Liver (tissue), 9 donors: ENCODE results near the gene SFMBT2. TPM values are rescaled to one million over a fixed set of nuclear protein-coding genes. Genes with fewer than 3 reads are reported as not detected.

Source experiments
- DNase-seq: peaks from one replicate; pipeline ENCODE4 v3.0.0-alpha.2; 2017; ENCODE audit warnings: low spot score
- H3K27ac ChIP-seq, 2 donors: one replicate each; pipeline ENCODE4 v1.7.0; 2013; ENCODE audit warnings: inconsistent platforms in 2 of 2, low read length in 2 of 2, control low read depth in 1 of 2, low read depth in 1 of 2, mild to moderate bottlenecking in 1 of 2
- H3K27me3 ChIP-seq, 4 donors: one replicate each; pipeline versions ENCODE4 v1.6.1 to v1.7.0; 2013; ENCODE audit warnings: low read length in 3 of 4, inconsistent platforms in 1 of 4, mild to moderate bottlenecking in 1 of 4, moderate library complexity in 1 of 4; ENCODE audit not compliant: control insufficient read depth in 4 of 4, insufficient read depth in 4 of 4
- H3K36me3 ChIP-seq, 4 donors: one replicate each; pipeline versions ENCODE4 v1.6.1 to v1.7.0; 2013; ENCODE audit warnings: low read length in 3 of 4, mild to moderate bottlenecking in 3 of 4, low read depth in 1 of 4, moderate library complexity in 1 of 4; ENCODE audit not compliant: control insufficient read depth in 4 of 4, insufficient read depth in 3 of 4
- H3K4me1 ChIP-seq, 4 donors: one replicate each; pipeline versions ENCODE4 v1.6.1 to v1.7.0; 2013; ENCODE audit warnings: low read length in 3 of 4, mild to moderate bottlenecking in 3 of 4, moderate library complexity in 1 of 4; ENCODE audit not compliant: control insufficient read depth in 4 of 4, insufficient read depth in 4 of 4
- H3K4me3 ChIP-seq, 3 donors: one replicate each; pipeline versions ENCODE4 v1.6.1 to v1.7.0; 2013; ENCODE audit warnings: low read length in 3 of 3, control low read depth in 1 of 3, low read depth in 1 of 3, mild to moderate bottlenecking in 1 of 3
- H3K9ac ChIP-seq, 2 donors: one replicate each; pipeline ENCODE4 v1.7.0; 2013; ENCODE audit warnings: low read length in 2 of 2, mild to moderate bottlenecking in 2 of 2, moderate library complexity in 2 of 2, control low read depth in 1 of 2, low read depth in 1 of 2
- H3K9me3 ChIP-seq, 4 donors: one replicate each; pipeline versions ENCODE4 v1.6.1 to v1.7.0; 2013; ENCODE audit warnings: low read length in 3 of 4; ENCODE audit not compliant: control insufficient read depth in 4 of 4
- ATF3 ChIP-seq: IDR thresholded peaks from 2 replicates; pipeline ENCODE4 v1.6.1; 2016; ENCODE audit warnings: antibody characterized with exemption
- CTCF ChIP-seq: fragments of 150-350 bp; IDR thresholded peaks from 2 replicates; pipeline ENCODE4 v1.5.1; 2017; ENCODE audit warnings: improper control_type of control experiment, low read depth, low read length; ENCODE audit not compliant: missing input control
- EGR1 ChIP-seq, 2 donors: IDR thresholded peaks; 2 replicates each; pipeline ENCODE4 v1.6.1; 2016 to 2018; ENCODE audit warnings: antibody characterized with exemption in 2 of 2, low read depth in 2 of 2
- FOXA1 ChIP-seq: IDR thresholded peaks from 2 replicates; pipeline ENCODE4 v1.6.1; 2016; ENCODE audit warnings: antibody characterized with exemption
- FOXA2 ChIP-seq: IDR thresholded peaks from 2 replicates; pipeline ENCODE4 v1.6.1; 2016; ENCODE audit warnings: antibody characterized with exemption
- HNF4A ChIP-seq, 2 donors: conservative IDR thresholded peaks; 2 replicates each; pipeline ENCODE4 v1.6.1; 2016; ENCODE audit warnings: antibody characterized with exemption in 2 of 2, mild to moderate bottlenecking in 2 of 2
- HNF4G ChIP-seq: IDR thresholded peaks from 2 replicates; pipeline ENCODE4 v1.6.1; 2016; ENCODE audit warnings: antibody characterized with exemption
- JUND ChIP-seq, 2 donors: IDR thresholded peaks; 2 replicates each; pipeline ENCODE4 v1.6.1; 2016; ENCODE audit warnings: antibody characterized with exemption in 2 of 2
- RAD21 ChIP-seq, 2 donors: IDR thresholded peaks; 2 replicates each; pipeline ENCODE4 v1.6.1; 2016; ENCODE audit warnings: antibody characterized with exemption in 2 of 2, mild to moderate bottlenecking in 2 of 2
- RXRA ChIP-seq, 2 donors: IDR thresholded peaks; 2 replicates each; pipeline ENCODE4 v1.6.1; 2017 to 2018; ENCODE audit warnings: antibody characterized with exemption in 2 of 2, mild to moderate bottlenecking in 1 of 2
- SP1 ChIP-seq: IDR thresholded peaks from 2 replicates; pipeline ENCODE4 v1.6.1; 2018; ENCODE audit warnings: antibody characterized with exemption, mild to moderate bottlenecking
- TAF1 ChIP-seq: conservative IDR thresholded peaks from 2 replicates; pipeline ENCODE4 v1.6.1; 2016; ENCODE audit warnings: antibody characterized with exemption, mild to moderate bottlenecking
- YY1 ChIP-seq: IDR thresholded peaks from 2 replicates; pipeline ENCODE4 v1.6.1; 2016; ENCODE audit warnings: antibody characterized with exemption, mild to moderate bottlenecking
- ZBTB33 ChIP-seq: IDR thresholded peaks from 2 replicates; pipeline ENCODE4 v1.6.1; 2016; ENCODE audit warnings: antibody characterized with exemption
- WGBS: extraction: QIAGEN DNeasy Blood & Tissue Kit; methylation state at CpG from one replicate; pipeline ENCODE4 v1.1.7; 2013; 5-methylcytosine and 5-hydroxymethylcytosine counted together
- polyA plus RNA-seq, 2 donors: library from polyadenylated mRNA; stranded (reverse) in 1 of 2; unstranded in 1 of 2; fragments of 200-250 nt in 1 of 2; fragments of >200 nt in 1 of 2; fragmentation: Nextera tagmentation in 1 of 2; extraction: Ambion mirVana in 1 of 2; gene quantifications; one replicate each; pipeline versions ENCODE4 v1.2.1 to v1.2.3, GENCODE V29; 2013 to 2015
- total RNA-seq, 2 donors: library from RNA; depleted of rRNA; stranded (reverse); fragments of >200 nt; gene quantifications; one replicate each; pipeline ENCODE4 v1.2.3, GENCODE V29; 2014
- TF ChIP-seq, protein P1 (sequence below): IDR thresholded peaks from 2 replicates; pipeline ENCODE4 v1.6.1; 2016; ENCODE audit warnings: antibody characterized with exemption
- donor health status: healthy.
- donor health status: healthy.
- donor health status: healthy.
- donor health status: healthy.
- donor health status: healthy.

SFMBT2 gene
- total and polyA plus RNA-seq, 4 donors = 0.46 to 2.8 (median 1.5) TPM

GRCh38 chr10:7412237-7412927, 1.5 kb upstream of the SFMBT2 start:
- DNase-seq = peak; percentile 52
- Histone ChIP-seq H3K36me3 (no peaks in the 10 kb centered on the region), H3K27me3 (peaks cover 0 to 8% (median under 1%) of the 10 kb centered on the region in 4 donors), H3K9ac (no peak overlapping the region), H3K9me3 (no peaks in the 10 kb centered on the region), H3K4me3 (peak overlapping the region in 2 of 3 donors; percentile 7 to 19), H3K27ac (no peak overlapping the region), H3K4me1 (peaks cover 11 to 51% (median 33%) of the 10 kb centered on the region in 4 donors)
- 5% methylated on average over 51 of the region's 51 CpGs for WGBS
- TF ChIP-seq TAF1 (no peak), JUND (IDR thresholded peaks at IDR 0.05) (no peak), EGR1 (IDR thresholded peaks at IDR 0.05; ENCODE audit: low read depth in 2 of 2) (no peak), FOXA2 (no peak), RXRA (IDR thresholded peaks at IDR 0.05) (no peak), CTCF (no peak), RAD21 (IDR thresholded peaks at IDR 0.05) (no peak), HNF4G (no peak), FOXA1 (no peak), ATF3 (no peak), ZBTB33 (no peak), HNF4A (conservative IDR thresholded peaks at IDR 0.05) (no peak)
- TF ChIP-seq, protein P1, sequence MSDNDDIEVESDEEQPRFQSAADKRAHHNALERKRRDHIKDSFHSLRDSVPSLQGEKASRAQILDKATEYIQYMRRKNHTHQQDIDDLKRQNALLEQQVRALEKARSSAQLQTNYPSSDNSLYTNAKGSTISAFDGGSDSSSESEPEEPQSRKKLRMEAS = no peak

DNA sequence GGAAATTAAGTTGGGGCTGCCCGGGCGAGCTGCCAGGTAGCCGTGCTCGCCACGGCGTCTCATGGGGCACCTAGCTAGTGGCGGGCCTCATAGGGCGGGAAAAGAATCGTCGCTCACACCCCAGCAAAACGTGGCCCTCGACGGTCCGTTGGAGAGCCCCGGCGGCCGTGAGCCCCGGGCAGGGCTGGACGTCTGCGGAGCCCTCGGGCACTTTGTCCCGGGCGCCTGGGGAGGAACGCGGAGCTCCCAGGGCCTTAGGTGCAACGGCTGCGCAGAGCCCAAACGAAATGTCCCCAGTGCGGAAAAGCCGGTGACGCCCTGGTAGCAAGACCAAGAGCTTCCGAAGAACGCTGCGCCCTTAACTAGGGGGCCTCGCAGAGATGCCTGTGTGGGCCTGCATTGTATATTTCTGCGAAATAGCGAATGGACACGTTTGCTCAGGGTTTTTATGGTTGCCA, 866 bp upstream of the SFMBT2 start:
- peaks cover 11 to 54% (median 34%) of the 10 kb centered on the region in 4 donors for H3K4me1 ChIP-seq
- peaks cover 0 to 8% (median under 1%) of the 10 kb centered on the region in 4 donors for H3K27me3 ChIP-seq
- H3K36me3 ChIP-seq = no peaks in the 10 kb centered on the region
- peak overlapping the region in 1 of 3 donors; percentile 76 for H3K4me3 ChIP-seq
- DNase-seq = no peak
- TF ChIP-seq EGR1 (IDR thresholded peaks at IDR 0.05; ENCODE audit: low read depth in 2 of 2) (no peak), RXRA (IDR thresholded peaks at IDR 0.05) (no peak), YY1 (no peak), JUND (IDR thresholded peaks at IDR 0.05) (no peak), TAF1 (no peak), ATF3 (no peak), SP1 (no peak), HNF4A (conservative IDR thresholded peaks at IDR 0.05) (no peak), ZBTB33 (no peak), FOXA2 (no peak)
- no peak overlapping the region for H3K27ac ChIP-seq
- no peaks in the 10 kb centered on the region for H3K9me3 ChIP-seq
- 7% methylated on average over 38 of the region's 38 CpGs for WGBS
- H3K9ac ChIP-seq = no peak overlapping the region
